ENCODE data around the gene RNF213.

Gene RNF213

DNA sequence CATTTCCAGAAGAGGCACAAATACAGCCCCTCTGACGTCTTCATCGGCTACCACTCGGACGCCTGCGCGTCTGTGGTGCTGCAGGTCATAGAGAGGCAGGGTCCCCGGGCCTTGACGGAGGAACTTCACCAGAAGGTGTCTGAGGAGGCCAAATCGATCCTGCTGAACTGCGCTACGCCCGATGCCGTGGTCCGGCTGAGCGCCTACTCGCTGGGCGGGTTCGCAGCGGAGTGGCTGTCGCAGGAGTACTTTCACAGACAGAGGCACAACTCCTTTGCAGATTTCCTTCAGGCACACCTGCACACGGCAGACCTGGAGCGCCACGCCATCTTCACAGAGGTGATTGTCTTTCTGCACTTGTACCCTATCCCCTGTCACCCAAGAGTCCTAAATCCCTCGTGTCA lies 87.3 kb downstream of the RNF213 start:
- H2AFZ ChIP-seq (ENCODE audit: low read length), result no peak overlapping the region
- H3K9ac ChIP-seq (ENCODE audit: low read length), result no peak overlapping the region
- H3K4me1 ChIP-seq (ENCODE audit: insufficient read depth, low read length, severe bottlenecking), result no peaks in the 10 kb centered on the region
- no peaks in the 10 kb centered on the region for H3K9me3 ChIP-seq (ENCODE audit: low read length)
- H3K4me2 ChIP-seq (ENCODE audit: low read length), result no peak overlapping the region
- no peaks in the 10 kb centered on the region for H3F3A ChIP-seq (ENCODE audit: insufficient read depth, low read length)
- H4K20me1 ChIP-seq (ENCODE audit: insufficient read depth, low read length), result no peaks in the 10 kb centered on the region
- TF ChIP-seq EZH2 (IDR thresholded peaks at IDR 0.05; ENCODE audit: borderline replicate concordance, low read length), result no peak
- TF ChIP-seq, protein P1, sequence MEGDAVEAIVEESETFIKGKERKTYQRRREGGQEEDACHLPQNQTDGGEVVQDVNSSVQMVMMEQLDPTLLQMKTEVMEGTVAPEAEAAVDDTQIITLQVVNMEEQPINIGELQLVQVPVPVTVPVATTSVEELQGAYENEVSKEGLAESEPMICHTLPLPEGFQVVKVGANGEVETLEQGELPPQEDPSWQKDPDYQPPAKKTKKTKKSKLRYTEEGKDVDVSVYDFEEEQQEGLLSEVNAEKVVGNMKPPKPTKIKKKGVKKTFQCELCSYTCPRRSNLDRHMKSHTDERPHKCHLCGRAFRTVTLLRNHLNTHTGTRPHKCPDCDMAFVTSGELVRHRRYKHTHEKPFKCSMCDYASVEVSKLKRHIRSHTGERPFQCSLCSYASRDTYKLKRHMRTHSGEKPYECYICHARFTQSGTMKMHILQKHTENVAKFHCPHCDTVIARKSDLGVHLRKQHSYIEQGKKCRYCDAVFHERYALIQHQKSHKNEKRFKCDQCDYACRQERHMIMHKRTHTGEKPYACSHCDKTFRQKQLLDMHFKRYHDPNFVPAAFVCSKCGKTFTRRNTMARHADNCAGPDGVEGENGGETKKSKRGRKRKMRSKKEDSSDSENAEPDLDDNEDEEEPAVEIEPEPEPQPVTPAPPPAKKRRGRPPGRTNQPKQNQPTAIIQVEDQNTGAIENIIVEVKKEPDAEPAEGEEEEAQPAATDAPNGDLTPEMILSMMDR (IDR thresholded peaks at IDR 0.05; ENCODE audit: low read length), result no peak
- H3K27ac ChIP-seq (ENCODE audit: low read depth, low read length, poor library complexity, severe bottlenecking), result no peak overlapping the region
- peaks cover 44% of the 10 kb centered on the region for H3K36me3 ChIP-seq (ENCODE audit: insufficient read depth, low read length)
- no peaks in the 10 kb centered on the region for H3K79me2 ChIP-seq (ENCODE audit: insufficient read depth, low read length)
- no peak overlapping the region for H3K4me3 ChIP-seq (ENCODE audit: low read depth, low read length, poor library complexity, severe bottlenecking)
- no peaks in the 10 kb centered on the region for H3K9me2 ChIP-seq (ENCODE audit: low read depth, low read length)
- no peaks in the 10 kb centered on the region for H3K27me3 ChIP-seq (ENCODE audit: insufficient read depth, low read length)

DNA sequence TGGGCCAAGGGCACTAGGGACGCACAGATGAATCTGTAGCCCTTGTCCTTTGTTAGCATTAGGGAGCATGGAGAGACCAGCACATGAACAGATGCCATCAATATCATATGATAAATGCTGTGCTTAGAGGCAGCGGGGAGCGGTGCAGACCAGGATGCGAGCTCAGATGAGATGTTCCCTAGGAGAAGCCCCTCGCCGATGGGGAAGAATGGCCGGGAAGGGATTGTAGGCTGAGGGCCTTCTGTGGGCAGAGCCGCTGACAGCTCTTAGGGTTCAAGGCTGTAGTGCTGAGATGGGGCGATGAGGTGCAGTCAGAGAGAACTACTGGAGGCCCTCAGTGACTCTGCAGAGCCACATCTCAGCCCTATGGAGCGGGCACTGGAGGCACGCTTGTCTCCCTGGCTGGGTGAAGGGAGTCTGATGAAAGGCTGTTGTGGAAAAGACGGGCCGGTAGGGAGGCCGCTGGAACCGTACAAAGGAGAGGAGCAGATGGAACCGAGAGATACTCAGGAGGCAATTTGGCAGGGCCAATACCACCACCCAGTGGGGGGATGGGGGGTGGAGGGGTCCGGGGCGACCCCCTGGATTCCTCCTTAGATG lies 88.0 kb downstream of the RNF213 start:
- Histone ChIP-seq H3K4me2 (ENCODE audit: low read length) (no peak overlapping the region), H3K4me3 (ENCODE audit: low read depth, low read length, poor library complexity, severe bottlenecking) (no peak overlapping the region), H3K9ac (ENCODE audit: low read length) (no peak overlapping the region), H3K27me3 (ENCODE audit: insufficient read depth, low read length) (no peaks in the 10 kb centered on the region), H3K9me2 (ENCODE audit: low read depth, low read length) (no peaks in the 10 kb centered on the region), H3F3A (ENCODE audit: insufficient read depth, low read length) (no peaks in the 10 kb centered on the region), H3K79me2 (ENCODE audit: insufficient read depth, low read length) (no peaks in the 10 kb centered on the region), H2AFZ (ENCODE audit: low read length) (no peak overlapping the region), H4K20me1 (ENCODE audit: insufficient read depth, low read length) (no peaks in the 10 kb centered on the region), H3K9me3 (ENCODE audit: low read length) (no peaks in the 10 kb centered on the region), H3K36me3 (ENCODE audit: insufficient read depth, low read length) (peaks cover 38% of the 10 kb centered on the region), H3K27ac (ENCODE audit: low read depth, low read length, poor library complexity, severe bottlenecking) (no peak overlapping the region), H3K4me1 (ENCODE audit: insufficient read depth, low read length, severe bottlenecking) (no peaks in the 10 kb centered on the region)
- TF ChIP-seq, protein P1 (IDR thresholded peaks at IDR 0.05; ENCODE audit: low read length), result no peak
- TF ChIP-seq EZH2 (IDR thresholded peaks at IDR 0.05; ENCODE audit: borderline replicate concordance, low read length), result no peak

DNA sequence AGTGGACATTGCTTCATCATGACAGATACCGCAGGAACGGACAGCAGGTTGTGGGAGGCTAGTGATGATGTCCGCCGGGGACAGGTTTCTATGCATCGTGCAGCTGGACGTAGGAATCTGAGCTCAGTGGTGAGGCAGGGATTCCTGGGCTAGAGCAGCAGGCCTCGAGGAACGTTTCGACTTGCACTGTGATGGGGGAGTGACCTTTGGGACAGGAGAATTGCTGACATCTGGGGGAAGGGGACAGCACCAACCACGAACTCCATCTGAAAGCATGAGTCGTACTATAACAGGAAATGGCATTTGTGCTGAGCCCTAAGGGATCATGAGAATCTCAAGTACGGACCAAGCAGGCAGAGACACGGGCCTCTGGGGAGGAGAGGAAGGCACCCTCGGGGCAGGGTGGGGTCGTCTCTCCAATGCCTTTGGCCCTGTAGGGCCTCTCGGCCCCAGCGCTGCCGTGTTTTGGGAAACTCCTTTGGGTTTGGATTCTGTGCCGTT lies 88.5 kb downstream of the RNF213 start:
- H3K4me1 ChIP-seq (ENCODE audit: insufficient read depth, low read length, severe bottlenecking), result no peaks in the 10 kb centered on the region
- no peak overlapping the region for H3K4me2 ChIP-seq (ENCODE audit: low read length)
- no peak overlapping the region for H2AFZ ChIP-seq (ENCODE audit: low read length)
- peaks cover 38% of the 10 kb centered on the region for H3K36me3 ChIP-seq (ENCODE audit: insufficient read depth, low read length)
- no peak overlapping the region for H3K4me3 ChIP-seq (ENCODE audit: low read depth, low read length, poor library complexity, severe bottlenecking)
- H3K9ac ChIP-seq (ENCODE audit: low read length), result no peak overlapping the region
- no peak for TF ChIP-seq EZH2 (IDR thresholded peaks at IDR 0.05; ENCODE audit: borderline replicate concordance, low read length)
- TF ChIP-seq, protein P1 (IDR thresholded peaks at IDR 0.05; ENCODE audit: low read length), result no peak
- H3F3A ChIP-seq (ENCODE audit: insufficient read depth, low read length), result no peaks in the 10 kb centered on the region
- H3K27ac ChIP-seq (ENCODE audit: low read depth, low read length, poor library complexity, severe bottlenecking), result no peak overlapping the region
- H3K9me2 ChIP-seq (ENCODE audit: low read depth, low read length), result no peaks in the 10 kb centered on the region
- H3K27me3 ChIP-seq (ENCODE audit: insufficient read depth, low read length), result no peaks in the 10 kb centered on the region
- no peaks in the 10 kb centered on the region for H4K20me1 ChIP-seq (ENCODE audit: insufficient read depth, low read length)
- H3K79me2 ChIP-seq (ENCODE audit: insufficient read depth, low read length), result no peaks in the 10 kb centered on the region
- no peaks in the 10 kb centered on the region for H3K9me3 ChIP-seq (ENCODE audit: low read length)
